NCI-H2196 (cell line): Measurements from ENCODE around the gene TSPAN31.
"Not testable (repeated sequence)": the region's sequence is repeated elsewhere in the genome, so short reads cannot be mapped to it uniquely, and the experiment has no call there.

ENCODE experiments used
- DNase-seq: peaks from one replicate; lab custom pipeline; 2025; ENCODE audit not compliant: unreplicated experiment; lab: John Stamatoyannopoulos, UW

TSPAN31 gene

DNA sequence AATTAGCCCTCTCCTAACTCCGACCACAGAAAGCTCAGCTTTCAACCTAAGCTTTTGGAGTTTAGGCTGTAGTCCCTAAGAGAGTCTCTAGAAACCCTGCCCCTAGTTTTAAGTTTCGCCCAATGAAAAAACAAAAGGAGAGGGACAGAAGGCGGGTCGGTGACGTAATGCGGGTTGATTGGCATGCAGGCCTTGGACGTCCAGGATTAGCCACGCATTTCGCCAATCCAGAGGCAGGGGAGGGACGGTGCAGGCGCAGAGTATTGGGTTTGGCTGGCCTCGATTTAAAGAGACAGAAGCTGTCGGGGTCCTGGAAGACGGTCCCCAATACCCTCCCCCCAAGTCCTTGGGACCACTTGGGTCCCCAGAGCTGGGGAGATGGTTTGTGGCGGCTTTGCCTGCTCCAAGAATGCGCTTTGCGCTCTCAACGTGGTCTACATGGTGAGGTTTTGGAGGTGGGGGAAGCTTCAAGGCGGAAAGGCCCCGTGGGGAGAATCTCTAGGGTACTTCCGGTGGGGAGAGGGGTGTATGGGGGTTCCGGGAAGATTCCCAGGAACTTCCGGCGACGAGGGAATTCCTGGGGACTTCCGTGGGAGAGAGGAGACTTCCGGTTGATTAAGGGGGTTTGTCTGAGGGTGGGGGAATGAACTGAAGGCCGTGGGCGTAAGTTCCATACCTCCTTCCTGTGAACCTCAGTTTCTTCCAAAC lies at the start of gene TSPAN31:
TSPAN31 (plus strand) TSS at position 263 of the 708 bp plus-strand sequence; CDS start at position 379, 116 bp downstream.
- peak; percentile 96 for DNase-seq

DNA sequence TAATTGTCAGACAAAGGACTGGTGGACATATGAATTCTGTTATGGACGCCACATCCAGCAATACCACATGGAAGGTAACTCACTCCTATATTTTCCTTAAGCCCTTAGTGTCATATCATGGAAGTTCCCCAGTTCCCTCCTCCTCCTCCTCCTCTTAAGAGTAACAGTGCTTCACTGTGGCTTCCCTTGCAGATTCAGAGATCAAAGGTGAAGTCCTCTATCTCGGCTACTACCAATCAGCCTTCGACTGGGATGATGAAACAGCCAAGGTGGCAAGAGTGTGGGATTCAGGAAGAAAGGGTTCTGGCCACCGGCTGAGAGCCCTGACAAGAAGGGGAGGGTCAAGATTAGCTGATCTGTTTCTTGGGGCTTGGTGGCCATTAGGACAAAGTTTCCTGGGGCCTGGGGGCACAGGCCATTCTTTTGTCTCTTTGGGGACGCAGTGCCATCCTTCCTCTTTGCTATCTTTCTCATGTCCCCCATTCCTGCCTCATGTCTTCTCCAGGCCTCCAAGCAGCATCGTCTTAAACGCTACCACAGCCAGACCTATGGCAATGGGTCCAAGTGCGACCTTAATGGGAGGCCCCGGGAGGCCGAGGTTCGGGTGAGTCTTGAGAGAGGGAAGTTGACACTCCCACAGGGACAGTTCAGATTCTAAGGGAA lies 48.9 kb upstream of the TSPAN31 start:
- no peak for DNase-seq

GRCh38 chr12:57697076-57697475 lies 47.8 kb upstream of the TSPAN31 start:
- DNase-seq = no peak

GRCh38 chr12:57698414-57698813 lies 46.4 kb upstream of the TSPAN31 start:
- DNase-seq = no peak

GRCh38 chr12:57700317-57700716 lies 44.5 kb upstream of the TSPAN31 start:
- DNase-seq = no peak

- DNase-seq = no peak
Measured at GRCh38 chr12:57707250-57707649, 37.6 kb upstream of the TSPAN31 start.

GRCh38 chr12:57708296-57708695 lies 36.5 kb upstream of the TSPAN31 start:
- no peak for DNase-seq

DNA sequence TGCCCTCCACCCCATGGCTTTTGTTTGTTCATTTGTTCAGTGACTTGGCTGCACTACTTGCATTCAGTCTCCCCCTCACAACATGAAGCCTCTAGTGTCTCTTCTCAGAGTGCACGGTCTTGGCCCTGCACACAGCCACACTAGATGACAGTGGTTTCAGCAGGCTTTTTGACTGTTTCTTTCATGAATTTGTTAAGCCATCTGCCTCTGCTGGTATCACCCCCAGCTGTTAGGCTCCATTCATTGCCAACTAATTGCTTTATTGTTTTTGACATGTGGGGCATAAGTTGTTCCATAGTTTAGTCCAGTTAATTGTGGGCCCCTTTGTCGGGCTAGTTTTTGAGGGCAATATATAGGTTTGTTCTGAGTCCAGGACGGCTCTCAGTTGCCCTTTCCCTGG lies 32.1 kb upstream of the TSPAN31 start:
- no peak for DNase-seq

- DNase-seq = no peak
Measured at GRCh38 chr12:57713209-57713608, 31.6 kb upstream of the TSPAN31 start.

- not testable (repeated sequence) for DNase-seq
Measured at GRCh38 chr12:57715036-57715748, 29.6 kb upstream of the TSPAN31 start.

GRCh38 chr12:57715786-57716185 lies 29.1 kb upstream of the TSPAN31 start:
- no peak for DNase-seq

DNA sequence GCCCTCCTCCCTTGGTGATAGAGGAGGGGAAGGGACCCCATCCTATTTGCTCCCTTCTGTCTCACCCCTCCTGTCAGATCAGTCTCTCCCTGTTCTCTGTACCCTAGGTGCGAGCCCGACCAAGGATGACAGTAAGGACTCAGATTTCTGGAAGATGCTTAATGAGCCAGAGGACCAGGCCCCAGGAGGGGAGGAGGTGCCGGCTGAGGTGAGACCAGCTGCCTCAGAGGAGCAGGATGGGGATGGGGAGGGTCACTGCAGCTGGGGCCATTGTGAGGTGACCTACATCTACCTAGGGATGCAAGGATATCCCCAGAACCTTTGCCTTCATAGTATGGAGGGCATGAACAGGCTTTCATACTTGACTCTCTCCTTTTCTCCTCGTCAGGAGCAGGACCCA lies 28.5 kb upstream of the TSPAN31 start:
- DNase-seq = no peak

DNA sequence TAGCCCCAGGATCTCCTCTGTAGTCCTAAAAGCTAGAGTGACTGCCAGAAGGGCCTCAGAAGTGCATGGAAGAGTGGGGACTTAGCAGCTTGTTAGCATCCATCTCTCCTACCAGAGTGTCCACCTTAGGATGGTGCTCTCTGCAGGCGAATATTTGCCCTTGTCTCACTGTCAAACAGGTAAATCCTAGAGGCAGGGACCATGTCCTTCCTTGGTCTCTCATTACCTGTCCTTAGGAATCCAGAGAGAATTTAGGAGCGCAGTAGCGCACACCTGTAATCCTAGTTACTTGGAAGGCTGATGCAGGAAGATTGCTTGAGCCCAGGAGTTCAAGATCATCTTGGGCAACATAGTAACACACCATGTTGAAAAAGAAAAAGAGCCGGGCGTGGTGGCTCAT lies 27.7 kb upstream of the TSPAN31 start:
- DNase-seq = no peak

GRCh38 chr12:57717846-57718640 lies 26.8 kb upstream of the TSPAN31 start:
- DNase-seq = no peak

DNA sequence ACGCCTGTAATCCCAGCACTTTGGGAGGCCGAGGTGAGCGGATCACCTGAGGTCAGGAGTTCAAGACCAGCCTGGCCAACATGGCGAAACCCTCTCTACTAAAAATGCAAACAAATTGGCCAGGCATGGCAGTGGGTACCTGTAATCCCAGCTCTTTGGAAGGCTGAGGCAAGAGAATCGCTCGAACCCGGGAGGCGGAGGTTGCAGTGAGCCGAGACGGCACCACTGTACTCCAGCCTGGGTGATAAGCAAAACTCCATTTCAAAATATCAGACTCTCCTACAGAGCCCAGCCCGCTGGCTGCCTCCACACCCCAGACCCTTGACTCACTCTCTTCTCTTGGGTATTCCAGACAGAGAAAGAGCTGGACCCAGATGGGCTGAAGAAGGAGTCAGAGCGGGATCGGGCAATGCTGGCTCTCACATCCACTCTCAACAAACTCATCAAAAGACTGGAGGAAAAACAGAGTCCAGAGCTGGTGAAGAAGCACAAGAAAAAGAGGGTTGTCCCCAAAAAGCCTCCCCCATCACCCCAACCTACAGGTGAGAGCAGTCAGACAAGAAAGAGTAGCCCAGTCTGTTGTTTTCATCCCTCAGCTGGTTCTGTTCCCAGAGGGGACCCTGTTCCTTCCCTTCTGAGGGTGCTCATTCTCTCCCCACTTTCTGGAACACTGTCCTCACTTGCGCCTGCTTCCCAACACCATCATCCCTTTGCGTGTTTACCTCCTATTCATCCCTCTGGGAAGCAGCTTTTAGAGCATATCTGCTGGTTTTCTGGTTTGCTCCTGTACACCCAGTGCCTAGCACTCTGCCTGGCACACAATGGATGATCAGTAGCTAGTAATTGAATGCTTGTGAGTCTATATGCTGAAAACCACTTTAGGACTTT lies 26.0 kb upstream of the TSPAN31 start:
- DNase-seq = no peak

DNA sequence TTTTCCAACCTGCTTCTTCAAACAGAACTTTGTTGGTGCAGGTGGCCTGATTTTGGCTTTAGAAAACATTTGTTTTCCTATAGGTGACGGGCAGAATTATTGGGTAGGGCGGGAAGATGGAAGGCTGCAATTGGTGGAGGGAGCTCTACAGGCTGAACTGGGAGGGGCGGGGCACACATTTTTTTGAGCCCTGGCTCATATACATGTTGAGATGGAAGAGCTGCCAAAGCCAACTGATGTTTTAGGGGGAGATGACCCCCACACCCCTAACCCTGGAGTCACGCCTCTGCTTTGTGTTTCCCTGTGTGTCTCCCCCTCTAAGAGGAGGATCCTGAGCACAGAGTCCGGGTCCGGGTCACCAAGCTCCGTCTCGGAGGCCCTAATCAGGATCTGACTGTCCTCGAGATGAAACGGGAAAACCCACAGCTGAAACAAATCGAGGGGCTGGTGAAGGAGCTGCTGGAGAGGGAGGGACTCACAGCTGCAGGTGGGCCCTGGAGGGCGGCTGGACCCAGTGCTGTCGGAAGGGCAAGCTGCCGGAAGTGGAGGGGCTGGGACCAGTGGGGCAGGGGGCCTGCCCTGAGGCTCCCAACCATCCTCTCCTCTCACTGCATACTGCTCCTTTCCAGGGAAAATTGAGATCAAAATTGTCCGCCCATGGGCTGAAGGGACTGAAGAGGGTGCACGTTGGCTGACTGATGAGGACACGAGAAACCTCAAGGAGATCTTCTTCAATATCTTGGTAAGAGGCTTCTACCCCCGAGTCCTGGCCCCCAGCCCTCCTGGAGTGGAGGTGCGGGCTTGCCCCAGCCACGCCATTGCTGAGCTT lies 24.8 kb upstream of the TSPAN31 start:
- no peak for DNase-seq

DNA sequence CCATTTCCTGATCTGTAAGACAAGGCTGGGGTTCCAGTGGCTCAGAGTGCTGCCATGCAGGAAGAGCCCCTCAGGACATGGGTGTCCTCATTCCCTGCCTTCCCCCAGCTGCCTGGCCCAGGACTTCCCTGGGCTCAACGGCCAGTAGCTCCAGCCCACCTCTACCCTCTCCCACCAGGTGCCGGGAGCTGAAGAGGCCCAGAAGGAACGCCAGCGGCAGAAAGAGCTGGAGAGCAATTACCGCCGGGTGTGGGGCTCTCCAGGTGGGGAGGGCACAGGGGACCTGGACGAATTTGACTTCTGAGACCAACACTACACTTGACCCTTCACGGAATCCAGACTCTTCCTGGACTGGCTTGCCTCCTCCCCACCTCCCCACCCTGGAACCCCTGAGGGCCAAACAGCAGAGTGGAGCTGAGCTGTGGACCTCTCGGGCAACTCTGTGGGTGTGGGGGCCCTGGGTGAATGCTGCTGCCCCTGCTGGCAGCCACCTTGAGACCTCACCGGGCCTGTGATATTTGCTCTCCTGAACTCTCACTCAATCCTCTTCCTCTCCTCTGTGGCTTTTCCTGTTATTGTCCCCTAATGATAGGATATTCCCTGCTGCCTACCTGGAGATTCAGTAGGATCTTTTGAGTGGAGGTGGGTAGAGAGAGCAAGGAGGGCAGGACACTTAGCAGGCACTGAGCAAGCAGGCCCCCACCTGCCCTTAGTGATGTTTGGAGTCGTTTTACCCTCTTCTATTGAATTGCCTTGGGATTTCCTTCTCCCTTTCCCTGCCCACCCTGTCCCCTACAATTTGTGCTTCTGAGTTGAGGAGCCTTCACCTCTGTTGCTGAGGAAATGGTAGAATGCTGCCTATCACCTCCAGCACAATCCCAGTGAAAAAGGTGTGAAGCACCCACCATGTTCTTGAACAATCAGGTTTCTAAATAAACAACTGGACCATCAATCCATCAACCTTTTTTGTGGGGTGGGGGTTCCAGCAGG lies 23.9 kb upstream of the TSPAN31 start:
- no peak for DNase-seq
